Ishikawa (cell line): Measurements from ENCODE around the gene TBL1X.

Experiments
- CEBPB ChIP-seq: IDR thresholded peaks from 2 replicates; pipeline ENCODE4 v1.6.1; 2012
- CREB1 ChIP-seq: IDR thresholded peaks from 2 replicates; pipeline ENCODE4 v1.6.1; 2012; ENCODE audit warnings: low read depth
- EGR1 ChIP-seq: IDR thresholded peaks from 2 replicates; pipeline ENCODE4 v1.6.1; 2012
- EP300 ChIP-seq: IDR thresholded peaks from 2 replicates; pipeline ENCODE4 v1.6.1; 2012; ENCODE audit warnings: borderline replicate concordance
- FOXM1 ChIP-seq: IDR thresholded peaks from 2 replicates; pipeline ENCODE4 v1.6.1; 2012; ENCODE audit warnings: low read depth, borderline replicate concordance
- NFIC ChIP-seq: IDR thresholded peaks from 2 replicates; pipeline ENCODE4 v1.6.1; 2012
- RAD21 ChIP-seq: IDR thresholded peaks from 2 replicates; pipeline ENCODE4 v1.6.1; 2012; ENCODE audit warnings: low read depth
- TAF1 ChIP-seq: IDR thresholded peaks from 2 replicates; pipeline ENCODE4 v1.6.1; 2012; ENCODE audit warnings: low read depth, mild to moderate bottlenecking
- TCF12 ChIP-seq: IDR thresholded peaks from 2 replicates; pipeline ENCODE4 v1.6.1; 2012; ENCODE audit warnings: low read depth
- TEAD4 ChIP-seq: IDR thresholded peaks from 2 replicates; pipeline ENCODE4 v1.6.1; 2012
- YY1 ChIP-seq: IDR thresholded peaks from 2 replicates; pipeline ENCODE4 v1.6.1; 2012; ENCODE audit warnings: low read depth
- ZBTB7A ChIP-seq: IDR thresholded peaks from 2 replicates; pipeline ENCODE4 v1.6.1; 2012; ENCODE audit warnings: low read depth
- TF ChIP-seq, protein P1 (sequence below): IDR thresholded peaks from 2 replicates; pipeline ENCODE4 v1.6.1; 2012
- TF ChIP-seq, protein P2 (sequence below): IDR thresholded peaks from 2 replicates; pipeline ENCODE4 v1.6.1; 2012; ENCODE audit warnings: low read depth, mild to moderate bottlenecking
- TF ChIP-seq, protein P3 (sequence below): IDR thresholded peaks from 2 replicates; pipeline ENCODE4 v1.6.1; 2012

Gene TBL1X

DNA sequence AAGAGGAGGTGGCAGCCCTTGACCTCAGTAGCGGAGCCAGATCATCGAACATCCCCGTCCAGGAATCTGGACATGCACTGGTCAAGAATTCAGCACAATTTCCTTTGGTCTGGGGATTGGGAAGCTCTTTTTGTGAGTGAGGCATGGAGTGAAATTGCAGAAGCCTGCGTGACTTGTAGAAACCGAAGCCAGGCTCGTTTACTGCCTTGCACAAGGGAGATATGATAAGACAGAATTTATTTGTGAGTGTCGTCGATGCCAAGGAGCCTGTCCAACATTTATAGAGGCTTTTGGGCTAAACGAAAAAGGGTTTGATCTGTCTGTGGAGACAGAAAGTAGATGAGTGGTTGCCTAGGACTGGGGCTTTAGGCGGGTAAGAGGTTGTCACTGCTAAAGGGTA lies 50.6 kb downstream of the TBL1X start:
- TF ChIP-seq CREB1 (no peak), CEBPB (no peak), EP300 (no peak), RAD21 (no peak), NFIC (no peak), EGR1 (no peak), ZBTB7A (no peak), TEAD4 (no peak), FOXM1 (no peak), YY1 (no peak), TCF12 (no peak), TAF1 (no peak)
- TF ChIP-seq, protein P1, sequence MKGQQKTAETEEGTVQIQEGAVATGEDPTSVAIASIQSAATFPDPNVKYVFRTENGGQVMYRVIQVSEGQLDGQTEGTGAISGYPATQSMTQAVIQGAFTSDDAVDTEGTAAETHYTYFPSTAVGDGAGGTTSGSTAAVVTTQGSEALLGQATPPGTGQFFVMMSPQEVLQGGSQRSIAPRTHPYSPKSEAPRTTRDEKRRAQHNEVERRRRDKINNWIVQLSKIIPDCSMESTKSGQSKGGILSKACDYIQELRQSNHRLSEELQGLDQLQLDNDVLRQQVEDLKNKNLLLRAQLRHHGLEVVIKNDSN, result no peak
- TF ChIP-seq, protein P2, sequence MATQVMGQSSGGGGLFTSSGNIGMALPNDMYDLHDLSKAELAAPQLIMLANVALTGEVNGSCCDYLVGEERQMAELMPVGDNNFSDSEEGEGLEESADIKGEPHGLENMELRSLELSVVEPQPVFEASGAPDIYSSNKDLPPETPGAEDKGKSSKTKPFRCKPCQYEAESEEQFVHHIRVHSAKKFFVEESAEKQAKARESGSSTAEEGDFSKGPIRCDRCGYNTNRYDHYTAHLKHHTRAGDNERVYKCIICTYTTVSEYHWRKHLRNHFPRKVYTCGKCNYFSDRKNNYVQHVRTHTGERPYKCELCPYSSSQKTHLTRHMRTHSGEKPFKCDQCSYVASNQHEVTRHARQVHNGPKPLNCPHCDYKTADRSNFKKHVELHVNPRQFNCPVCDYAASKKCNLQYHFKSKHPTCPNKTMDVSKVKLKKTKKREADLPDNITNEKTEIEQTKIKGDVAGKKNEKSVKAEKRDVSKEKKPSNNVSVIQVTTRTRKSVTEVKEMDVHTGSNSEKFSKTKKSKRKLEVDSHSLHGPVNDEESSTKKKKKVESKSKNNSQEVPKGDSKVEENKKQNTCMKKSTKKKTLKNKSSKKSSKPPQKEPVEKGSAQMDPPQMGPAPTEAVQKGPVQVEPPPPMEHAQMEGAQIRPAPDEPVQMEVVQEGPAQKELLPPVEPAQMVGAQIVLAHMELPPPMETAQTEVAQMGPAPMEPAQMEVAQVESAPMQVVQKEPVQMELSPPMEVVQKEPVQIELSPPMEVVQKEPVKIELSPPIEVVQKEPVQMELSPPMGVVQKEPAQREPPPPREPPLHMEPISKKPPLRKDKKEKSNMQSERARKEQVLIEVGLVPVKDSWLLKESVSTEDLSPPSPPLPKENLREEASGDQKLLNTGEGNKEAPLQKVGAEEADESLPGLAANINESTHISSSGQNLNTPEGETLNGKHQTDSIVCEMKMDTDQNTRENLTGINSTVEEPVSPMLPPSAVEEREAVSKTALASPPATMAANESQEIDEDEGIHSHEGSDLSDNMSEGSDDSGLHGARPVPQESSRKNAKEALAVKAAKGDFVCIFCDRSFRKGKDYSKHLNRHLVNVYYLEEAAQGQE, result no peak
- TF ChIP-seq, protein P3, sequence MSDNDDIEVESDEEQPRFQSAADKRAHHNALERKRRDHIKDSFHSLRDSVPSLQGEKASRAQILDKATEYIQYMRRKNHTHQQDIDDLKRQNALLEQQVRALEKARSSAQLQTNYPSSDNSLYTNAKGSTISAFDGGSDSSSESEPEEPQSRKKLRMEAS, result no peak

DNA sequence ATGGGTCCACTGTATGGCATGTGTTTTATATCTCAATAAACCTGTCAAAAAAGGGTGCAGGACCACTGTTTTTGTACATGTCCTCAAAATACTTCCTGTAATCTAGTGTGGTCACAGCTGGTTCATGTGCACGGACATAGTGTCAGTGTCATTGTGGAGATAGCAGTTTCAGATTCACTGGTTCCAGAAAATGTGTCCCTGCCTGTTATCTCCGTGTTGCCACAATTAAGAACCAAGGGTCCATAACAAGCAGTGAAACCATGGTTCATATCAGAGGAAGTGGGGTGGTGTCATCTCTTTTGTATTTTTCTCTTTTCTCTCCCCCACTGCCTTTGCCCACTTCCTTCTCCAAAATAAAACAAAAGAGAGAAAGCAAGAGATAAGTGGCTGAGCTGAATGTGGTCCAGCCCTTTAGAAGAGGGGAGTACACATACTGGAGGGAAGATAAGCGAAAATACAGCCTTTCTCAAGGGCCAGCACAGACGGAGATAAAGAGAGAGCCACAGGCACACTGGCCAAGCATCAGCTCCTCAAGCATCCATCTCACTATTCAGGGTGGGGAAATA lies 51.2 kb downstream of the TBL1X start:
- TF ChIP-seq EP300 (no peak), CREB1 (no peak), NFIC (no peak), FOXM1 (no peak), ZBTB7A (no peak), RAD21 (no peak), EGR1 (no peak), TCF12 (no peak)
- TF ChIP-seq, protein P2, result no peak
- TF ChIP-seq, protein P1, result no peak

DNA sequence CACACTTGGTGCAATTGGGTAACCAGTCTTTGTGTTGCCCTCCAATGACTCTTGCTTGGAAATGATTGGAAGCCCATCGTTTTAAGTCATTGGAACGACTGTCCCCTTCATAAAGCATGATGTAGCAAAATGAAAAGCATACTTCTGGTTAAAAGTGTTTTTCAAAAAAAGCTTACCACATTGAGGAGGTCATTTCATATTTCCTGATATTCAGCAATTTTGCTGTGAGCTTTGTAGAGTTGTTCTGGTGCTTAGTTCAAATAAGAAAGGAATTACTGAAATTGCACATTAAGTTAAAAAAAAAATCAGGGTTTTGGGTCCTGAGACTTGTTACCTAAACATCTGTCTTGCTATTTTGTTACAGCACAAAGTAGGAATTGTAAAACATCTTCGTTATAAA lies 51.8 kb downstream of the TBL1X start:
- TF ChIP-seq EP300 (no peak), NFIC (no peak), CREB1 (no peak), TCF12 (no peak), EGR1 (no peak), TAF1 (no peak), YY1 (no peak)
- TF ChIP-seq, protein P3, result no peak

DNA sequence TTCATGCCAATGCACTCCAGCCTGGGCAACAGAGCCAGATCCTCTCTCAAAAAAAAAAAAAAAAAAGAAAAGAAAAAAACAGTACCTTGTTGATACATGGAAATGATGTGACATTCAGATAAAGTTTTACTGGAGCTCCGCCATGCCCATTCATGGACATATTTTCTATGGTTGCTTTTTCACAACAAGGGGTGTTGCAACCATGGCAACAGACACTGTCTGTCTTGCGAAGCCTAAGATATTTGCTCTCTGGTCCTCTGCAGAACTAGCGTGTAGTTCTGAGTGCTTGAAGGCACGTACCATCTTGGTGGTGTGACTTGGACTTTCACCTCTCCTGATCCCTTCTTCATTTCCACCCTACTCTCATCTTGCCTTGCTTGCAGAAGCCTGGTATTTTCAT lies 53.2 kb downstream of the TBL1X start:
- no peak for TF ChIP-seq FOXM1

DNA sequence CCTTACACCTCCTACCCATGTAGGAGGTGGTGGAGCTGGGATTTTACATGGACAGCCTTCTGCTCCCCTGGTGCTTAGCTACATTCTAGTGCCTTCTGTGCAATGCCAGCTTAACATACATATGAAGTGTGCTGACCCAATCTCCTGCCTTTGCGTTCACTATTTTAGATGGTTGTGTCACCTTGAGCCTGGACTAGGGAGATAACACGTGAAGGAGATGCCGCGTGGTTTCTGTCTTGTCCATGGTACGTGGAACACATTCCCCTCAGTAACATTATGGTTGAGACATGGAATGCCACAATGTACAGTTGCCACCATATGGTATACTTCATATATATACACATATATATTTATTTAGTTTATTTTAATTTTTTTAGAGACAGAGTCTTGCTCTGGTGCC lies 54.0 kb downstream of the TBL1X start:
- TF ChIP-seq, protein P3, result no peak
- TF ChIP-seq RAD21 (no peak), FOXM1 (no peak), ZBTB7A (no peak), EP300 (no peak), YY1 (no peak), TAF1 (no peak), NFIC (no peak), TCF12 (no peak)
- TF ChIP-seq, protein P2, result no peak
